Neutrophil (primary cell): Measurements from ENCODE around the gene CCDC178.
"Not testable (repeated sequence)": the region's sequence is repeated elsewhere in the genome, so short reads cannot be mapped to it uniquely, and the experiment has no call there.

Experiments
- H3K27ac ChIP-seq: fragments of 200-600 bp; sonication (generic); 2 replicates; pipeline ENCODE4 v1.5.1; 2016; ENCODE audit warnings: mild to moderate bottlenecking, moderate library complexity
- H3K27me3 ChIP-seq: fragments of 200-600 bp; sonication (generic); 2 replicates; pipeline ENCODE4 v1.6.0; 2016; ENCODE audit warnings: mild to moderate bottlenecking
- H3K36me3 ChIP-seq: fragments of 200-600 bp; sonication (generic); 2 replicates; pipeline ENCODE4 v1.5.1; 2017
- H3K4me1 ChIP-seq, 2 experiments: fragments of 200-600 bp in 1 of 2; sonication (generic) in 1 of 2; 1 replicate in 1 of 2; 2 replicates in 1 of 2; pipeline versions ENCODE4 v1.5.1 to v1.6.1; 2013 to 2016; ENCODE audit warnings: low read depth in 1 of 2, low read length in 1 of 2, mild to moderate bottlenecking in 1 of 2, moderate library complexity in 1 of 2; ENCODE audit not compliant: control insufficient read depth in 1 of 2, insufficient read depth in 1 of 2
- H3K4me3 ChIP-seq, 2 experiments: fragments of 200-600 bp in 1 of 2; sonication (generic) in 1 of 2; 1 replicate in 1 of 2; 2 replicates in 1 of 2; pipeline ENCODE4 v1.5.1; 2013 to 2016; ENCODE audit warnings: low read depth in 1 of 2, low read length in 1 of 2, mild to moderate bottlenecking in 1 of 2, moderate library complexity in 1 of 2
- H3K9me3 ChIP-seq: fragments of 200-600 bp; sonication (generic); 2 replicates; pipeline ENCODE4 v1.5.1; 2016
- CTCF ChIP-seq: fragments of 200-600 bp; sonication (generic); IDR thresholded peaks from 2 replicates; pipeline ENCODE4 v1.5.1; 2016; ENCODE audit warnings: antibody characterized with exemption

The CCDC178 gene

GRCh38 chr18:32961538-32961937 lies 479.0 kb downstream of the CCDC178 start:
- Histone ChIP-seq H3K9me3 (no peaks in the 10 kb centered on the region), H3K36me3 (no peaks in the 10 kb centered on the region), H3K4me1 (no peaks in the 10 kb centered on the region), H3K27ac (no peak overlapping the region), H3K4me3 (no peak overlapping the region), H3K27me3 (no peaks in the 10 kb centered on the region)
- TF ChIP-seq CTCF, result no peak

- no peak for TF ChIP-seq CTCF
- Histone ChIP-seq H3K27me3 (no peaks in the 10 kb centered on the region), H3K4me3 (no peak overlapping the region), H3K9me3 (no peaks in the 10 kb centered on the region), H3K36me3 (no peaks in the 10 kb centered on the region), H3K27ac (no peak overlapping the region), H3K4me1 (no peaks in the 10 kb centered on the region)
Measured at GRCh38 chr18:32958746-32959145, 481.8 kb downstream of the CCDC178 start.

- Histone ChIP-seq H3K27ac (no peak overlapping the region), H3K4me3 (no peak overlapping the region), H3K27me3 (no peaks in the 10 kb centered on the region), H3K9me3 (no peaks in the 10 kb centered on the region), H3K36me3 (no peaks in the 10 kb centered on the region), H3K4me1 (no peaks in the 10 kb centered on the region)
- no peak for TF ChIP-seq CTCF
Measured at GRCh38 chr18:32956591-32957315, 483.8 kb downstream of the CCDC178 start.

GRCh38 chr18:32952318-32952717 lies 488.2 kb downstream of the CCDC178 start:
- not testable (repeated sequence) for H3K4me1 ChIP-seq, H3K9me3 ChIP-seq, H3K36me3 ChIP-seq, H3K27ac ChIP-seq, H3K4me3 ChIP-seq, H3K27me3 ChIP-seq

GRCh38 chr18:32937597-32937996 lies 502.9 kb downstream of the CCDC178 start:
- Histone ChIP-seq H3K9me3 (no peaks in the 10 kb centered on the region), H3K36me3 (no peaks in the 10 kb centered on the region), H3K27ac (no peak overlapping the region), H3K4me3 (no peak overlapping the region), H3K27me3 (no peaks in the 10 kb centered on the region), H3K4me1 (no peaks in the 10 kb centered on the region)
- TF ChIP-seq CTCF, result no peak

GRCh38 chr18:32937066-32937465 lies 503.5 kb downstream of the CCDC178 start:
- TF ChIP-seq CTCF, result no peak
- Histone ChIP-seq H3K4me3 (no peak overlapping the region), H3K9me3 (no peaks in the 10 kb centered on the region), H3K36me3 (no peaks in the 10 kb centered on the region), H3K4me1 (no peaks in the 10 kb centered on the region), H3K27ac (no peak overlapping the region), H3K27me3 (no peaks in the 10 kb centered on the region)
